ENCODE results near the gene MAML2. TPM values are rescaled to one million over a fixed set of nuclear protein-coding genes. Genes with fewer than 3 reads are reported as not detected.
A peak's percentile ranks its signal among the peaks of the same experiment; 100 is the strongest.

Gene MAML2
- total RNA-seq, 3 donors from 2014 or later (not counting 1 experiment from before 2014, with no cell fraction given): 14.2 to 20.5 (median 16.1) TPM

DNA sequence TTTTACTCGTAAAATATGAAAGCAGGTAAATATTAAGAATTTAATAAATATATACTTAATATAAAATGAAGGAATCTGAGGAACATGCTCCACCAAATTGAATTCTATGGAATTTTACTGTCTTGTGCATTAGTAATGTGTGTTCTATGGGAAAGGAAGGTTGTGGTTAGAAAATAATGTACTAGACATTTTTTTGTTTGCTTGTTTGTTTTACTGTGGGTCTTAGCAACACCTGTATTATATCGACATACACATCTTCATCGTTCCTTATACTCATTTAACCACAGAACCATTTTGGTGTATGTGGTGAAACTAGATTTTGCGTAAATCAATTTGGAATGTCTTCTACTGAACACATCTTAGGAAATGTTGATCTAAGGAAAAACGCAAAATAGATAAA, 304.9 kb downstream of the MAML2 start:
- Mint-ChIP-seq H3K9me3 (no peaks in the 10 kb centered on the region), H3K4me1 (no peaks in the 10 kb centered on the region), H3K4me3 (no peak overlapping the region), H3K27me3 (ENCODE audit: low read depth in 2 of 2) (no peaks in the 10 kb centered on the region), H3K27ac (no peak overlapping the region), H3K36me3 (no peaks in the 10 kb centered on the region)
- WGBS (ENCODE audit: insufficient coverage): no CpG with 5 or more reads among the region's 5 CpGs
- H3K27ac ChIP-seq (ENCODE audit: low read length): no peak overlapping the region
- TF ChIP-seq, protein P1, sequence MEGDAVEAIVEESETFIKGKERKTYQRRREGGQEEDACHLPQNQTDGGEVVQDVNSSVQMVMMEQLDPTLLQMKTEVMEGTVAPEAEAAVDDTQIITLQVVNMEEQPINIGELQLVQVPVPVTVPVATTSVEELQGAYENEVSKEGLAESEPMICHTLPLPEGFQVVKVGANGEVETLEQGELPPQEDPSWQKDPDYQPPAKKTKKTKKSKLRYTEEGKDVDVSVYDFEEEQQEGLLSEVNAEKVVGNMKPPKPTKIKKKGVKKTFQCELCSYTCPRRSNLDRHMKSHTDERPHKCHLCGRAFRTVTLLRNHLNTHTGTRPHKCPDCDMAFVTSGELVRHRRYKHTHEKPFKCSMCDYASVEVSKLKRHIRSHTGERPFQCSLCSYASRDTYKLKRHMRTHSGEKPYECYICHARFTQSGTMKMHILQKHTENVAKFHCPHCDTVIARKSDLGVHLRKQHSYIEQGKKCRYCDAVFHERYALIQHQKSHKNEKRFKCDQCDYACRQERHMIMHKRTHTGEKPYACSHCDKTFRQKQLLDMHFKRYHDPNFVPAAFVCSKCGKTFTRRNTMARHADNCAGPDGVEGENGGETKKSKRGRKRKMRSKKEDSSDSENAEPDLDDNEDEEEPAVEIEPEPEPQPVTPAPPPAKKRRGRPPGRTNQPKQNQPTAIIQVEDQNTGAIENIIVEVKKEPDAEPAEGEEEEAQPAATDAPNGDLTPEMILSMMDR (IDR thresholded peaks at IDR 0.05): no peak
- no peaks in the 10 kb centered on the region for H3K4me1 ChIP-seq (ENCODE audit: control insufficient read depth, insufficient read depth, low read length)
- no peaks in the 10 kb centered on the region for H3K9me3 ChIP-seq (ENCODE audit: control insufficient read depth, insufficient read depth, low read length)
- no peak overlapping the region for H3K4me3 ChIP-seq (ENCODE audit: low read length)
- no peaks in the 10 kb centered on the region for H3K36me3 ChIP-seq (ENCODE audit: control insufficient read depth, insufficient read depth, low read length)
- ATAC-seq (no peak), DNase-seq (no peak)
- intact Hi-C loops (cut with micrococcal nuclease): no loop called here
- no peaks in the 10 kb centered on the region for H3K27me3 ChIP-seq (ENCODE audit: control insufficient read depth, insufficient read depth, low read length)

DNA sequence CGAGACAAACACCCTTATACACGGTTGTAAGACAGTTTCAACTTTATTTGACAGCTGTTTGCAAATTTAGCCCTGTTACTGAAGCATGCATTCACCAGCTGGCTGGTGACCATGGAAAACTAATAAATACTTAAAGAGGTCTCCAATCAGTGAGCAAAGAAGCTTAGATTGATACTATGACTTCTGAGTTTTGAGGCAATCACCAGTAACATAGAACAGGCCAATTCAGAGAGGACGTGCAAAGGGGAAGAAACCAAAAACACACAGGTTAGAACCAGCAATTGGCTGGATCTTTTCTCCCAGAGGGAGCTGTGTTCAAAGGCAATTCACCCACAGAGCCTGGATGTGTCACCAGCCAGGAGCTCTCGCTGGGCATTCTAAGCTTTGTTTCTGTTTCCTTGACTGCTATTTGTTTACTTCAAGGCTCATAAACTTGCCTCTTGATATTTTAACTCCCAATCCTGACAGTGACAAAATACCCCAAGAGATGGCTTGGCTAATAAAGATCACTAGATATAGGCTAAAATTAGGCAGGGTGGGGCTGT, 305.5 kb downstream of the MAML2 start:
- Histone ChIP-seq H3K4me1 (ENCODE audit: control insufficient read depth, insufficient read depth, low read length) (no peaks in the 10 kb centered on the region), H3K27me3 (ENCODE audit: control insufficient read depth, insufficient read depth, low read length) (no peaks in the 10 kb centered on the region), H3K36me3 (ENCODE audit: control insufficient read depth, insufficient read depth, low read length) (no peaks in the 10 kb centered on the region), H3K9me3 (ENCODE audit: control insufficient read depth, insufficient read depth, low read length) (no peaks in the 10 kb centered on the region), H3K4me3 (ENCODE audit: low read length) (no peak overlapping the region), H3K27ac (ENCODE audit: low read length) (no peak overlapping the region)
- H3K4me3 Mint-ChIP-seq: no peak overlapping the region
- intact Hi-C loops (cut with micrococcal nuclease): no loop called here
- TF ChIP-seq, protein P1 (IDR thresholded peaks at IDR 0.05): no peak
- no peak overlapping the region for H3K27ac Mint-ChIP-seq
- DNase-seq: no peak
- H3K27me3 Mint-ChIP-seq (ENCODE audit: low read depth in 2 of 2): no peaks in the 10 kb centered on the region
- 87% methylated on average over 4 of the region's 4 CpGs for WGBS (ENCODE audit: insufficient coverage)
- no peaks in the 10 kb centered on the region for H3K36me3 Mint-ChIP-seq
- ATAC-seq: no peak
- no peaks in the 10 kb centered on the region for H3K4me1 Mint-ChIP-seq
- no peaks in the 10 kb centered on the region for H3K9me3 Mint-ChIP-seq

DNA sequence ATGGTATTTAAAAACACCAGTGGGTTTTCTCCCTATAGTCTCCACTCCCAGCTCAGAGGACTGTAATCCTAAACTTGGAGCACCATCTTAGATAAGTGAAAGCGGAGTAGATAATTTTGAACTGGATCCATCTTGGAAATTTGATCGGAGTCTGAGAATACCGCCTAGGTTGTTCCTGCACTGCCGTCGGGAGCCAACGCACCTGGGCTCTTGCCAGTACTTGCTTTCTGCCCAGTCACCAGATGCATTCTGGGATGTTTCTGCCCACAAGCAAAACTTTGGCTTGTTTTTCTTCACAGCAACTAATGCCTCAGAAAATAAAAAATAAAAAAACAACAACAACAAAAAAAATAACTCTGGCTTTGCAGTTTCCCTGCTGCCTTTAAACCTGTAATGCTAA, 306.1 kb downstream of the MAML2 start:
- 97% methylated on average over 6 of the region's 6 CpGs for WGBS (ENCODE audit: insufficient coverage)
- no peaks in the 10 kb centered on the region for H3K36me3 ChIP-seq (ENCODE audit: control insufficient read depth, insufficient read depth, low read length)
- no peaks in the 10 kb centered on the region for H3K27me3 Mint-ChIP-seq (ENCODE audit: low read depth in 2 of 2)
- no peaks in the 10 kb centered on the region for H3K9me3 ChIP-seq (ENCODE audit: control insufficient read depth, insufficient read depth, low read length)
- H3K27me3 ChIP-seq (ENCODE audit: control insufficient read depth, insufficient read depth, low read length): no peaks in the 10 kb centered on the region
- H3K27ac ChIP-seq (ENCODE audit: low read length): no peak overlapping the region
- ATAC-seq: no peak
- no peak for DNase-seq
- no peaks in the 10 kb centered on the region for H3K36me3 Mint-ChIP-seq
- no peak overlapping the region for H3K4me3 ChIP-seq (ENCODE audit: low read length)
- H3K27ac Mint-ChIP-seq: no peak overlapping the region
- no peaks in the 10 kb centered on the region for H3K4me1 Mint-ChIP-seq
- intact Hi-C loops (cut with micrococcal nuclease): no loop called here
- TF ChIP-seq, protein P1 (IDR thresholded peaks at IDR 0.05): no peak
- H3K4me1 ChIP-seq (ENCODE audit: control insufficient read depth, insufficient read depth, low read length): no peaks in the 10 kb centered on the region
- H3K4me3 Mint-ChIP-seq: no peak overlapping the region
- H3K9me3 Mint-ChIP-seq: no peaks in the 10 kb centered on the region

DNA sequence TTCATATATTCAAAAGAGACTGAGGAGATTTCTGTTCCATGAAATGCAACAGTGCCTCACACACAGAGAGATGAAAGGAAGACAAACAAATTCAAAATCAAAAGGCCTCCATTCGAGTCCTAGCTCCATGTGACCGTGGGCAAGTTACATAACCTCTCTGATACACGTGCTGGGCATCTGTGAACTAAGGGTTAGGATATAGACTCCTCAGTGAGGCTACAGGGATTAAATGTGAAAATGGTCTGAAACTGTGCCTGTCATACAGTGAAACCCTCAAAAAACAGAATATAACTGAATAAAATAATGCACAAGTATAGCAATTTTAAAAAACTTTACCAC, 307.3 kb downstream of the MAML2 start:
- Histone ChIP-seq H3K4me1 (ENCODE audit: control insufficient read depth, insufficient read depth, low read length) (no peaks in the 10 kb centered on the region), H3K4me3 (ENCODE audit: low read length) (no peak overlapping the region), H3K36me3 (ENCODE audit: control insufficient read depth, insufficient read depth, low read length) (no peaks in the 10 kb centered on the region), H3K9me3 (ENCODE audit: control insufficient read depth, insufficient read depth, low read length) (no peaks in the 10 kb centered on the region), H3K27ac (ENCODE audit: low read length) (no peak overlapping the region), H3K27me3 (ENCODE audit: control insufficient read depth, insufficient read depth, low read length) (no peaks in the 10 kb centered on the region)
- H3K4me3 Mint-ChIP-seq: no peak overlapping the region
- intact Hi-C loops (cut with micrococcal nuclease): no loop called here
- DNase-seq (peak in 1 of 2 donors; percentile 30), ATAC-seq (no peak)
- H3K4me1 Mint-ChIP-seq: no peaks in the 10 kb centered on the region
- no peaks in the 10 kb centered on the region for H3K36me3 Mint-ChIP-seq
- H3K27ac Mint-ChIP-seq: no peak overlapping the region
- 96% methylated on average over 3 of the region's 3 CpGs for whole genome bisulfite sequencing (ENCODE audit: insufficient coverage)
- TF ChIP-seq, protein P1 (IDR thresholded peaks at IDR 0.05): no peak
- no peaks in the 10 kb centered on the region for H3K27me3 Mint-ChIP-seq (ENCODE audit: low read depth in 2 of 2)
- no peaks in the 10 kb centered on the region for H3K9me3 Mint-ChIP-seq
